ENCODE results near the gene TBC1D30. TPM values are rescaled to one million over a fixed set of nuclear protein-coding genes. Genes with fewer than 3 reads are reported as not detected.

TBC1D30 gene
- total RNA-seq, 1 donor from 2014 or later, result 11.5 TPM

DNA sequence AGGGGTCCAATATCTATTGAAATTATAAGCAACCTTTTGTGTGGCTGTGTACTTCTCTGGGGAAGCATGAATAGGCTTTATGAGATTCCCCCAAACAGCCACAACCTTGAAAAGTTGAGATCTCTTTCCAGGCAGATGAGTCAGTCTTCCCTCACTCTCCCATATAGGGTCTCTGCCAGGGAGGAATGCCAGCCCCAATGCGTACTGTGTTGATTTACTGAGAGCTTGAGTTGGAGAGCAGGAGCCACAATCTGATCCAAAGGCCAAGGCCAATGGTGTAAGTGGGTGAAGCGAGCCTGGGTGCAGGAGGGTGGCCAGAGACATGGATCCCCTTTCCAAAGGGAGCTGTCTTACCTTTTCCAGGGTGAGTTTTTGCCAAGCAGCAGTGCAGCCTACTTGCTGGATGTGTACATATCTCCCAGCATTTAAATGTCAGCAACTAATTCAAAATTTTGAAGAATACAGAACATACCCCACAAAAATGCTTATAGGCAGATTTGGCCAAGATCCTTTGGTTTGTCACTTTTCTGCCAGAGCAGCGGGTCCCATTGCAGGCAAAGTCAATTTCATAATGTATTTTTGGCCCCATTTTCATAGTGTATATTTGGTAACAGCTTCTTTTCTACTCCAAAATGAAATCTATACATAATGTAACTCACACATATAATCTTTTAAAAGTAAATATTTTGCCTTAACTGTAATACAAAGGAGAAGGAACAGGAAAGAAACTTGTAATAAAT lies 88.2 kb downstream of the TBC1D30 start:
- TF ChIP-seq, protein P1, sequence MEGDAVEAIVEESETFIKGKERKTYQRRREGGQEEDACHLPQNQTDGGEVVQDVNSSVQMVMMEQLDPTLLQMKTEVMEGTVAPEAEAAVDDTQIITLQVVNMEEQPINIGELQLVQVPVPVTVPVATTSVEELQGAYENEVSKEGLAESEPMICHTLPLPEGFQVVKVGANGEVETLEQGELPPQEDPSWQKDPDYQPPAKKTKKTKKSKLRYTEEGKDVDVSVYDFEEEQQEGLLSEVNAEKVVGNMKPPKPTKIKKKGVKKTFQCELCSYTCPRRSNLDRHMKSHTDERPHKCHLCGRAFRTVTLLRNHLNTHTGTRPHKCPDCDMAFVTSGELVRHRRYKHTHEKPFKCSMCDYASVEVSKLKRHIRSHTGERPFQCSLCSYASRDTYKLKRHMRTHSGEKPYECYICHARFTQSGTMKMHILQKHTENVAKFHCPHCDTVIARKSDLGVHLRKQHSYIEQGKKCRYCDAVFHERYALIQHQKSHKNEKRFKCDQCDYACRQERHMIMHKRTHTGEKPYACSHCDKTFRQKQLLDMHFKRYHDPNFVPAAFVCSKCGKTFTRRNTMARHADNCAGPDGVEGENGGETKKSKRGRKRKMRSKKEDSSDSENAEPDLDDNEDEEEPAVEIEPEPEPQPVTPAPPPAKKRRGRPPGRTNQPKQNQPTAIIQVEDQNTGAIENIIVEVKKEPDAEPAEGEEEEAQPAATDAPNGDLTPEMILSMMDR (IDR thresholded peaks at IDR 0.05), result no peak
- no peak overlapping the region for H3K27ac ChIP-seq
- intact Hi-C loops (cut with DNase I), result no loop called here
- ATAC-seq (no peak), DNase-seq (no peak)
- H3K36me3 ChIP-seq, result no peaks in the 10 kb centered on the region
- H3K4me3 ChIP-seq, result no peak overlapping the region
- no peaks in the 10 kb centered on the region for H3K4me1 ChIP-seq
- H3K27me3 ChIP-seq (ENCODE audit: low read depth), result no peaks in the 10 kb centered on the region
- no peaks in the 10 kb centered on the region for H3K9me3 ChIP-seq

DNA sequence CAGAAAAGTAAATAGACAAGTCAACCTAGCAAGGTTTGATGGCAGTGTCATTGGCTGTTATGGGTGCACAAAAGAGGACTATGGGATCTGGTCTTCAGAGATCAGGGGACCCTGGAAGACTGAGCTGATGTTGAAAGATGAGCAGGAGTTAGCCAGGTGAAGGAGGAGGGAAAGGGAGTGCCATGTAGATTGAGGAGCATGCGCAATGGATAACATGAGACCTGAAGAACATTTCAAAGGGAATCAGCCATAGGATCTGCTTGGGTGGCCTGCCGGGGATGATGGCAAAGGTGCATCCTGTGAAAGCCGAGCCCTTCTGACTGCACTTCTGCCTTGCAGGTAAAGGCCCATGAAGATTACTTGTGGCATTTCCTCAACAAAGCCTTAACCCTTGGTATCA lies 90.8 kb downstream of the TBC1D30 start:
- TF ChIP-seq, protein P1 (IDR thresholded peaks at IDR 0.05), result no peak
- Histone ChIP-seq H3K4me1 (no peaks in the 10 kb centered on the region), H3K9me3 (no peaks in the 10 kb centered on the region), H3K27ac (no peak overlapping the region), H3K27me3 (ENCODE audit: low read depth) (no peaks in the 10 kb centered on the region), H3K36me3 (no peaks in the 10 kb centered on the region), H3K4me3 (no peak overlapping the region)
- intact Hi-C loops (cut with DNase I), result no loop called here
- DNase-seq (no peak), ATAC-seq (no peak)

DNA sequence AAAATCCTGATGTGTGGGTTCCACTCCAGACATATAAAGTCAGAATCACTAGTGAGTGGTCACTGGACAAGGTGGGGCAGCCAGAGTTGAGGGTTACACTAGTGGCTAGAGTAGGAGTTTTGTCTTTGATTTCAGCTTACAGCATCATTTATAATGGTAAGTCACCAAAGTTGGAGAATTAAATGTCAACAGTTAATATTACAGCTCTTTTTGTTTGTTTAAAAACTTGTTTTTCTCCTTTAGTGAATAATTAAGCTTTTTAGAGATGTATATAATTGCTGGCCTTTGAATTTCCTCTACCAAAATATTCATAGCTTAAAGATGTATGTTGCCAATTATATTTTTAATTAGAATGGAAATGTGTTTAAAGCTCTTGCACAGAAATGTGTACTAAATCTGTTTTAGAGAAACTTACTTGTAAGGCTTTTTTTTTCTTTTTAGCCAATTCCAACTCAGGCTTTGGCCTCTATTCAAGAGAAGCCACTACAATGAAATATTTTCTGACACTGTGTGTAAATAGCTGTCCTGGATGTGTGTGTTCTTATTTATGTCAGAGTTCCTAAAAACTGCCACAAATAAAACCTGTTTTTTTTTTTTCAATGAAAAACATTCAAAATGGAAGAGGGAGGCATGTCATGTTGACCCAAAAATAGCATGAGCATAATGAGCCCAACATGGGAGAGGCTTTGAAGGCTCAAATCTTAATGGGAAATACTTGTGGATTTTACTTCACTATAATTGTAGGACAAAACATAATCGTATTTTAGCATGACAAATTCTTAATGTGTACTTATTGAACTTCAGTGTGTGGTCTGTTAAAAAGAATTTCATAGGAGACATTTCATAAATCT lies 92.2 kb downstream of the TBC1D30 start:
- H3K9me3 ChIP-seq, result no peaks in the 10 kb centered on the region
- DNase-seq (no peak), ATAC-seq (no peak)
- no peak overlapping the region for H3K27ac ChIP-seq
- TF ChIP-seq, protein P1 (IDR thresholded peaks at IDR 0.05), result no peak
- H3K4me3 ChIP-seq, result no peak overlapping the region
- intact Hi-C loops (cut with DNase I), result no loop called here
- no peaks in the 10 kb centered on the region for H3K4me1 ChIP-seq
- H3K36me3 ChIP-seq, result no peaks in the 10 kb centered on the region
- H3K27me3 ChIP-seq (ENCODE audit: low read depth), result no peaks in the 10 kb centered on the region

DNA sequence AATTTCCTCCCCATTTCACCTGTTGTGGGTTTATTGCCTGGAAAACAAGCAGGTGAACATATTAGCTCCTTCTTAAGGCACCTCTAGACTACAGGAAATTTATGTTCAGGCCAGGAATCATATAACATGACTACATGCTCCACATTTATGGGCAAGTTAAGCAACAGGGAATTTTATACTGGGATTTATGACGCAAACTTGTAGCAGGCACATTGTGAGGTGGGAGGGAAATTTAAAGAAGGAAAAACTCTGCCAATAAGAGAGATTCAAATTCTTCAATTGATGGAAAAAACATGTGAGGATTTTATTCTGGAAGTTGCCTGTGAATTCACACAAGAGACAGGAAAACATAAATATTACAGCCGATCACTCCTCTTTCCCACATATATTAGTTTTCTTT lies 93.9 kb downstream of the TBC1D30 start:
- ATAC-seq (no peak), DNase-seq (no peak)
- Histone ChIP-seq H3K27ac (no peak overlapping the region), H3K9me3 (no peaks in the 10 kb centered on the region), H3K4me1 (no peaks in the 10 kb centered on the region), H3K27me3 (ENCODE audit: low read depth) (no peaks in the 10 kb centered on the region), H3K36me3 (no peaks in the 10 kb centered on the region), H3K4me3 (no peak overlapping the region)
- intact Hi-C loops (cut with DNase I), result no loop called here
- TF ChIP-seq, protein P1 (IDR thresholded peaks at IDR 0.05), result no peak

DNA sequence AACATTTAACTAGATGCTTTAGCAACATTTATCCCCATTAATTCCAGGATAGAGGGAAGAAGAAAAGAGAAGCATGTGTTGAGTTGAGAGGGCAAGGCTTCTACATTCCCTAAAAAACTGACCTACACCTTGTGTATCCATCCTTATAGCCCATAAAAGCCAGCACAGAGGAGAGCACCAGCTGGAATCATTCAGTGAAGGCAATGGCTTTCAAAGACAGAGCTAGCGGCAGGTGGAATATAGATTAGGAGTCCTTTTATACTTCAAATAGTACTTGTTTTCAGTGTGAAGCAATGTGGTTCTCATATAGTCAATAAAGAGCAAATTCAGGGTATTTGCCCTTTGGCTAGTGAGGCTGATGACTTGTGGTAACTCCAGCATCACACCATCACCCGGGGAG lies 94.4 kb downstream of the TBC1D30 start:
- H3K27me3 ChIP-seq (ENCODE audit: low read depth), result no peaks in the 10 kb centered on the region
- ATAC-seq, result no peak
- no peaks in the 10 kb centered on the region for H3K36me3 ChIP-seq
- H3K9me3 ChIP-seq, result no peaks in the 10 kb centered on the region
- H3K4me1 ChIP-seq, result no peaks in the 10 kb centered on the region
- no peak overlapping the region for H3K27ac ChIP-seq
- H3K4me3 ChIP-seq, result no peak overlapping the region
- DNase-seq, result no peak
- TF ChIP-seq, protein P1 (IDR thresholded peaks at IDR 0.05), result no peak
- intact Hi-C loops (cut with DNase I), result no loop called here

Measured in lower lobe of right lung (tissue), 2 donors.